ENCODE data around the gene CA10. TPM values are rescaled to one million over a fixed set of nuclear protein-coding genes. Genes with fewer than 3 reads are reported as not detected.

The CA10 gene
- polyA plus RNA-seq, 1 experiment, result not detected

GRCh38 chr17:51667706-51668083 is 490.8 kb downstream of the CA10 start:
- no peak for TF ChIP-seq CTCF (IDR thresholded peaks at IDR 0.05; ENCODE audit: low read depth, low read length)
- Histone ChIP-seq H3K9me3 (ENCODE audit: control insufficient read depth, insufficient read depth, low read length) (peaks cover 30% of the 10 kb centered on the region), H3K27ac (ENCODE audit: low read depth, low read length) (no peak overlapping the region), H3K4me3 (ENCODE audit: low read depth, low read length) (no peak overlapping the region), H3K27me3 (ENCODE audit: control insufficient read depth, insufficient read depth, low read length) (no peaks in the 10 kb centered on the region)
- ChIA-PET CTCF (no interaction called here), POLR2A (no interaction called here)
- no peak for DNase-seq (ENCODE audit: low read depth, low spot score)

GRCh38 chr17:51666971-51667705 is 491.4 kb downstream of the CA10 start:
- Histone ChIP-seq H3K27me3 (ENCODE audit: control insufficient read depth, insufficient read depth, low read length) (no peaks in the 10 kb centered on the region), H3K9me3 (ENCODE audit: control insufficient read depth, insufficient read depth, low read length) (peaks cover 28% of the 10 kb centered on the region), H3K4me3 (ENCODE audit: low read depth, low read length) (no peak overlapping the region), H3K27ac (ENCODE audit: low read depth, low read length) (no peak overlapping the region)
- CTCF ChIA-PET, result no interaction called here
- no peak for TF ChIP-seq CTCF (IDR thresholded peaks at IDR 0.05; ENCODE audit: low read depth, low read length)
- no peak for DNase-seq (ENCODE audit: low read depth, low spot score)
- POLR2A ChIA-PET, result no interaction called here

GRCh38 chr17:51662204-51663056 is 496.1 kb downstream of the CA10 start:
- Histone ChIP-seq H3K9me3 (ENCODE audit: control insufficient read depth, insufficient read depth, low read length) (peaks cover 8% of the 10 kb centered on the region; the same call in 1 of the 2 replicates), H3K27ac (ENCODE audit: low read depth, low read length) (no peak overlapping the region), H3K4me3 (ENCODE audit: low read depth, low read length) (no peak overlapping the region), H3K27me3 (ENCODE audit: control insufficient read depth, insufficient read depth, low read length) (no peaks in the 10 kb centered on the region)
- TF ChIP-seq CTCF (IDR thresholded peaks at IDR 0.05; ENCODE audit: low read depth, low read length), result no peak
- no peak for DNase-seq (ENCODE audit: low read depth, low spot score)
- CTCF ChIA-PET, result no interaction called here
- POLR2A ChIA-PET, result no interaction called here

- Histone ChIP-seq H3K4me3 (ENCODE audit: low read depth, low read length) (no peak overlapping the region), H3K27ac (ENCODE audit: low read depth, low read length) (no peak overlapping the region), H3K9me3 (ENCODE audit: control insufficient read depth, insufficient read depth, low read length) (peaks cover 9% of the 10 kb centered on the region; the same call in 1 of the 2 replicates), H3K27me3 (ENCODE audit: control insufficient read depth, insufficient read depth, low read length) (no peaks in the 10 kb centered on the region)
- no peak for TF ChIP-seq CTCF (IDR thresholded peaks at IDR 0.05; ENCODE audit: low read depth, low read length)
- POLR2A ChIA-PET, result no interaction called here
- CTCF ChIA-PET, result no interaction called here
- DNase-seq (ENCODE audit: low read depth, low spot score), result no peak
Measured at GRCh38 chr17:51661403-51661802, 497.1 kb downstream of the CA10 start.

- no peaks in the 10 kb centered on the region for H3K27me3 ChIP-seq (ENCODE audit: control insufficient read depth, insufficient read depth, low read length)
- H3K9me3 ChIP-seq (ENCODE audit: control insufficient read depth, insufficient read depth, low read length), result peaks cover 7% of the 10 kb centered on the region; the same call in 1 of the 2 replicates
- H3K4me3 ChIP-seq (ENCODE audit: low read depth, low read length), result no peak overlapping the region
- no peak overlapping the region for H3K27ac ChIP-seq (ENCODE audit: low read depth, low read length)
- TF ChIP-seq CTCF (IDR thresholded peaks at IDR 0.05; ENCODE audit: low read depth, low read length), result no peak
- CTCF ChIA-PET, result no interaction called here
- DNase-seq (ENCODE audit: low read depth, low spot score), result no peak
- POLR2A ChIA-PET, result no interaction called here
Measured at GRCh38 chr17:51660266-51660665, 498.2 kb downstream of the CA10 start.
